Prostate gland (tissue), 2 donors: Measurements from ENCODE around the gene REEP3. TPM values are rescaled to one million over a fixed set of nuclear protein-coding genes. Genes with fewer than 3 reads are reported as not detected.

Source experiments
- DNase-seq: peaks from one replicate; pipeline ENCODE4 v3.0.0-alpha.2; 2019; ENCODE audit warnings: low spot score
- H3K27ac ChIP-seq, 2 donors: fragments of 200-600 bp; sonication (generic); 2 replicates each; pipeline ENCODE4 v1.5.1; 2017 to 2019
- H3K27me3 ChIP-seq: fragments of 200-600 bp; sonication (generic); replicated peaks from 2 replicates; pipeline ENCODE4 v1.5.1; 2019; ENCODE audit not compliant: insufficient read depth
- H3K36me3 ChIP-seq, 2 donors: fragments of 200-600 bp; sonication (generic); 1 replicate in 1 of 2; 2 replicates in 1 of 2; pipeline versions ENCODE4 v1.5.1 to v1.8.1; 2017 to 2019
- H3K4me1 ChIP-seq: fragments of 200-600 bp; sonication (generic); replicated peaks from 2 replicates; pipeline ENCODE4 v1.5.1; 2019
- H3K4me3 ChIP-seq, 2 donors: fragments of 200-600 bp; sonication (generic); 2 replicates each; pipeline ENCODE4 v1.5.1; 2017 to 2019
- H3K9me3 ChIP-seq: fragments of 200-600 bp; sonication (generic); 2 replicates; pipeline ENCODE4 v1.5.1; 2017
- CTCF ChIP-seq, 4 experiments: fragments of 200-600 bp in 2 of 4; fragments of 450-650 bp in 2 of 4; sonication (generic) in 2 of 4; IDR thresholded peaks; 1 replicate in 3 of 4; 2 replicates in 1 of 4; pipeline ENCODE4 v1.5.1; 2016 to 2019; ENCODE audit warnings: antibody characterized with exemption in 4 of 4, mild to moderate bottlenecking in 2 of 4, moderate library complexity in 2 of 4
- POLR2A ChIP-seq: fragments of 450-650 bp; IDR thresholded peaks from one replicate; pipeline ENCODE4 v1.6.1; 2016; ENCODE audit warnings: antibody characterized with exemption, mild to moderate bottlenecking
- POLR2AphosphoS5 ChIP-seq: sonication (generic); formaldehyde crosslinking; IDR thresholded peaks from one replicate; pipeline ENCODE4 v1.6.1; 2017; ENCODE audit warnings: antibody characterized with exemption
- WGBS: methylation state at CpG from one replicate; pipeline ENCODE4 v1.1.5; 2018; 5-methylcytosine and 5-hydroxymethylcytosine counted together
- intact Hi-C: fragments of 100-400 bp; cut with DNase I; formaldehyde crosslinking; loops from one replicate; pipeline ENCODE4 v1.14.2; 2022
- total RNA-seq, 2 donors: library from RNA; depleted of rRNA; stranded (reverse); fragments of >200 nt; gene quantifications; one replicate each; pipeline ENCODE4 v1.1.0, GENCODE V29; 2016

REEP3 gene
- total RNA-seq, 2 donors from 2014 or later: 32.0 to 52.4 TPM

GRCh38 chr10:63537536-63537935 lies 16.3 kb downstream of the REEP3 start:
- 69% methylated on average over 3 of the region's 3 CpGs for WGBS
- Histone ChIP-seq H3K27ac (no peak overlapping the region), H3K4me1 (no peaks in the 10 kb centered on the region), H3K27me3 (no peaks in the 10 kb centered on the region), H3K4me3 (no peak overlapping the region), H3K36me3 (no peaks in the 10 kb centered on the region), H3K9me3 (no peaks in the 10 kb centered on the region)
- TF ChIP-seq CTCF (IDR thresholded peaks at IDR 0.05) (no peak), POLR2AphosphoS5 (no peak), POLR2A (no peak)
- intact Hi-C loops: no loop called here
- DNase-seq: no peak

- Histone ChIP-seq H3K36me3 (no peaks in the 10 kb centered on the region), H3K4me1 (no peaks in the 10 kb centered on the region), H3K27me3 (no peaks in the 10 kb centered on the region), H3K27ac (no peak overlapping the region), H3K4me3 (no peak overlapping the region), H3K9me3 (no peaks in the 10 kb centered on the region)
- no peak for DNase-seq
- no peak for TF ChIP-seq CTCF (IDR thresholded peaks at IDR 0.05)
- no peak for TF ChIP-seq POLR2A
- no peak for TF ChIP-seq POLR2AphosphoS5
- intact Hi-C loops: no loop called here
- WGBS: 99% methylated on average over 2 of the region's 2 CpGs
These were observed 18.2 kb downstream of the REEP3 start for GRCh38 chr10:63539377-63539776.

DNA sequence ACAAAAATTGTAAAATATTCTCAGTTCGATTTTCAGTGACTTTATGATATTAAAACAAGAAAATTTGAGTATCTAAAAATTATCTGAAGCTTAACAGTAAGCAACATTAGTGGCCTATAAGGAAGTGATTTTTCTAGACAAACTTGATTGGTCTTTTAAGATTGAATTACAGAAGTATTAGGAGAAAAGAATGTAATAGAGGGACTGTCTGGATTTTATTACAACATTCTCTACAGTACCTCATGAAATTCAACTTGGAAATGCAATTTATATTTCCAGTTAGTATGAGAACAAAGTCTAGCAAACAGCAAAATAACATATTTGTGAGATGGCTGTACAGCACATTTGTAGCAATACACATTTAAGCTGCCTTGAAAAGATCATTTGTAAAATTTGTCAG lies 18.8 kb downstream of the REEP3 start:
- no peak for TF ChIP-seq CTCF (IDR thresholded peaks at IDR 0.05)
- no peak for TF ChIP-seq POLR2AphosphoS5
- TF ChIP-seq POLR2A: no peak
- Histone ChIP-seq H3K27me3 (no peaks in the 10 kb centered on the region), H3K4me1 (no peaks in the 10 kb centered on the region), H3K36me3 (no peaks in the 10 kb centered on the region), H3K9me3 (no peaks in the 10 kb centered on the region), H3K4me3 (no peak overlapping the region), H3K27ac (no peak overlapping the region)
- DNase-seq: no peak
- intact Hi-C loops: no loop called here
- WGBS: 63% methylated on average over 1 of the region's 1 CpG

- WGBS: 57% methylated on average over 5 of the region's 5 CpGs
- Histone ChIP-seq H3K27me3 (no peaks in the 10 kb centered on the region), H3K27ac (no peak overlapping the region), H3K4me3 (no peak overlapping the region), H3K9me3 (no peaks in the 10 kb centered on the region), H3K36me3 (no peaks in the 10 kb centered on the region), H3K4me1 (no peaks in the 10 kb centered on the region)
- intact Hi-C loops: no loop called here
- DNase-seq: no peak
- TF ChIP-seq POLR2A (no peak), CTCF (IDR thresholded peaks at IDR 0.05) (no peak), POLR2AphosphoS5 (no peak)
These were observed 21.8 kb downstream of the REEP3 start for GRCh38 chr10:63542835-63543575.

DNA sequence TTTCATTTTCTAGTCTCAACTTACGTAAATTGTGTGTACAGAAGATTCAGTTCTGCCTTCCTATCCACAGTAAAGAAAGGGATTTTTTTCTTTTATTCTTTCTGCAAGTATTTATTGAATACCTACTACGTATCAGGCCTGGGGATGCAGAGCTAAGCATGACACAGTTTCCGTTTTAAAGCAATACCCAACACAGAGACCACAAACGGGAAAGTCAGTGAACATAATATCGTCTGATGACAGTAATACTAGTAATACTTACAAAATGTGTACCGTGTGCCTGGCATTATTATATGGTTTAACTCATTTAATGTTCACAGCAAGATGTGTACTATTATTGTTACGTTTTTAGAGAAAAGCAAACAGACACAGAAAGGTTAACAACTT lies 22.4 kb downstream of the REEP3 start:
- no peaks in the 10 kb centered on the region for H3K9me3 ChIP-seq
- intact Hi-C loops: no loop called here
- DNase-seq: no peak
- H3K4me3 ChIP-seq: no peak overlapping the region
- H3K4me1 ChIP-seq: no peaks in the 10 kb centered on the region
- TF ChIP-seq POLR2AphosphoS5: no peak
- TF ChIP-seq POLR2A: no peak
- TF ChIP-seq CTCF (IDR thresholded peaks at IDR 0.05): no peak
- 83% methylated on average over 7 of the region's 7 CpGs for WGBS
- H3K27ac ChIP-seq: no peak overlapping the region
- no peaks in the 10 kb centered on the region for H3K27me3 ChIP-seq
- no peaks in the 10 kb centered on the region for H3K36me3 ChIP-seq
